Measurements from ENCODE around the gene GUCY2D. TPM values are rescaled to one million over a fixed set of nuclear protein-coding genes. Genes with fewer than 3 reads are reported as not detected.
A peak's percentile ranks its signal among the peaks of the same experiment; 100 is the strongest.

The GUCY2D gene
- total RNA-seq, 1 experiment from 2014 or later: not detected

DNA sequence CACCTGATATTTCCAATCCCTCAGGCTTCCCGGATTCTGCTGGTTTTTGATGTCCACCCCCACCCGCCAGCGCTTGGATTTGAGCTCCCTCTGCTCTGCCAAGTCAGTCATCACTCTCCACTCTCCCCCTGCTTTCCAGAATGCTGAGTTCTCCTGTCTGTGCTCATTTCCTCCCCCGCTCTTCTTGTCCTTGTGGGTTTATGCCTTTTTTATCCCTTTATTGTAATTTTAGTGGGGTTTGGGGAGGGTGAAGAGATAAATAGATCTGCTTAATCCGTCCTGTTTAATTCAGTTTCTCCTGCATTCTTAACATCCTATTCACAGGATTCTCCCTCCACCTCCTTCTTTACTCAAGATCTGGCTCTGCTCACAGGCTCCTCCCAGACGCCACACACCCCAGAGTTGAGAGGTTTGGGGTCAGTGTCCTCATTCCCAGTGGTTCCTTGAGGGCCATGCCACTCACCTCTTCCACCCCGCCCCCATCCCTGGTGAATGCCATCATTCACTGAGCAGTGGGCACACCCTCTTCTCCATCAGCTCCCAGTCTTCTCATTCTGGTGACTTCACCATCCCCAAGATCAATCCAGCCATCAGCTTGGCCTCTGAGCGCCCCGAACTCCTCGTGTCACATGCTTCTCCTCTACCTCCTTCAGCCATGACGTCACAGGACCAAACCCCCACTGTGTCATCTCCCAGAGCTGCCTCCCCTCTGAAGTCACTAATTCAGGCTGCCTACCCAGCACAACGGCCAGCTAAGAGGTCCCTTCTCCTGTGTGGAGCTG, 15.1 kb upstream of the GUCY2D start:
- no TSS peak for BruUV-seq (replicated peaks)
- POLR2A ChIA-PET (ENCODE audit: low non-redundant PET): no interaction called here
- Histone ChIP-seq H3K36me3 (ENCODE audit: insufficient read depth, low read length, poor library complexity, severe bottlenecking) (no peaks in the 10 kb centered on the region), H3K4me1 (ENCODE audit: insufficient read depth, low read length, poor library complexity, severe bottlenecking) (peaks cover 3% of the 10 kb centered on the region), H3K4me3 (ENCODE audit: low read depth, low read length, poor library complexity, severe bottlenecking) (no peak overlapping the region), H3K27me3 (replicated peaks; ENCODE audit: insufficient read depth, low read depth, low read length, poor library complexity) (no peaks in the 10 kb centered on the region), H3K27ac (ENCODE audit: low read depth, low read length, poor library complexity, severe bottlenecking) (no peak overlapping the region), H3K9me3 (ENCODE audit: low read depth, low read length, poor library complexity, severe bottlenecking) (no peaks in the 10 kb centered on the region)
- CTCF ChIA-PET: interaction anchor here (0.6 kb wide), 1 partner anchor 102 kb away, joined by 3 read pairs; no protein-coding TSS in a partner anchor
- TF ChIP-seq, protein P1, sequence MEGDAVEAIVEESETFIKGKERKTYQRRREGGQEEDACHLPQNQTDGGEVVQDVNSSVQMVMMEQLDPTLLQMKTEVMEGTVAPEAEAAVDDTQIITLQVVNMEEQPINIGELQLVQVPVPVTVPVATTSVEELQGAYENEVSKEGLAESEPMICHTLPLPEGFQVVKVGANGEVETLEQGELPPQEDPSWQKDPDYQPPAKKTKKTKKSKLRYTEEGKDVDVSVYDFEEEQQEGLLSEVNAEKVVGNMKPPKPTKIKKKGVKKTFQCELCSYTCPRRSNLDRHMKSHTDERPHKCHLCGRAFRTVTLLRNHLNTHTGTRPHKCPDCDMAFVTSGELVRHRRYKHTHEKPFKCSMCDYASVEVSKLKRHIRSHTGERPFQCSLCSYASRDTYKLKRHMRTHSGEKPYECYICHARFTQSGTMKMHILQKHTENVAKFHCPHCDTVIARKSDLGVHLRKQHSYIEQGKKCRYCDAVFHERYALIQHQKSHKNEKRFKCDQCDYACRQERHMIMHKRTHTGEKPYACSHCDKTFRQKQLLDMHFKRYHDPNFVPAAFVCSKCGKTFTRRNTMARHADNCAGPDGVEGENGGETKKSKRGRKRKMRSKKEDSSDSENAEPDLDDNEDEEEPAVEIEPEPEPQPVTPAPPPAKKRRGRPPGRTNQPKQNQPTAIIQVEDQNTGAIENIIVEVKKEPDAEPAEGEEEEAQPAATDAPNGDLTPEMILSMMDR (conservative IDR thresholded peaks at IDR 0.05; ENCODE audit: low read depth, low read length): no peak
- TF ChIP-seq EZH2 (IDR thresholded peaks at IDR 0.05; ENCODE audit: borderline replicate concordance, low read depth, low read length, poor library complexity, severe bottlenecking): no peak
- no peak for DNase-seq (ENCODE audit: low spot score)
- intact Hi-C loops (cut with micrococcal nuclease; ENCODE audit: unreplicated experiment): loop anchor here (5.0 kb wide), 1 partner anchor 245 kb away; no protein-coding TSS in a partner anchor

DNA sequence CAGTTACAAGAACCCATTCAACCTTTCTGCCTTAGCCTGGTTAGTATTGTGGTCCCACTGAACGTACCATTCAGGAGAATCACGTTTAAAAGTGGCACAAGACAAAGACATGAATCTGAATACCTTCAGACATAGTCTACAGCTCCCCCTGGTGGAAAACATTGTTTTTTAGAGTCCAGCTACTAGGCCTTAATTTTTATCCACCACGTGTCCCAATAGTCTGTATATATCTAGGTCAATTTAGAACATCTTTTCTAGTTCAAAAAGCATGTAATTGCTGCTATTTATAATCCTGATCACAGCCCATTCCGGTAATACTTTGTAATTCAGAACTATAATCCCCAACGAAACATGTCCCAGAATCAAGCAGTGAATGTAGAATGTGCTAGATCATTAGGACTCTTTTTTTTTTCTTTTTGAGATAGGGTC, 13.7 kb upstream of the GUCY2D start:
- H3K4me1 ChIP-seq (ENCODE audit: insufficient read depth, low read length, poor library complexity, severe bottlenecking): peaks cover 3% of the 10 kb centered on the region
- DNase-seq (ENCODE audit: low spot score): peak; percentile 90
- intact Hi-C loops (cut with micrococcal nuclease; ENCODE audit: unreplicated experiment): loop anchor here (1.0 to 5.0 kb wide), 3 partner anchors 75 to 246 kb away; no protein-coding TSS in a partner anchor
- H3K9me3 ChIP-seq (ENCODE audit: low read depth, low read length, poor library complexity, severe bottlenecking): no peaks in the 10 kb centered on the region
- no peak for TF ChIP-seq EZH2 (IDR thresholded peaks at IDR 0.05; ENCODE audit: borderline replicate concordance, low read depth, low read length, poor library complexity, severe bottlenecking)
- TF ChIP-seq, protein P1 (conservative IDR thresholded peaks at IDR 0.05; ENCODE audit: low read depth, low read length): peak; percentile 67
- BruUV-seq (replicated peaks): no TSS peak
- H3K36me3 ChIP-seq (ENCODE audit: insufficient read depth, low read length, poor library complexity, severe bottlenecking): no peaks in the 10 kb centered on the region
- H3K27me3 ChIP-seq (replicated peaks; ENCODE audit: insufficient read depth, low read depth, low read length, poor library complexity): no peaks in the 10 kb centered on the region
- ChIA-PET CTCF (interaction anchor here (0.6 to 1.9 kb wide), 11 partner anchors 10 to 332 kb away, joined by 3 to 9 read pairs (median 4); partner anchors contain the start of gene KCNAB3), POLR2A (ENCODE audit: low non-redundant PET) (no interaction called here)
- no peak overlapping the region for H3K27ac ChIP-seq (ENCODE audit: low read depth, low read length, poor library complexity, severe bottlenecking)
- no peak overlapping the region for H3K4me3 ChIP-seq (ENCODE audit: low read depth, low read length, poor library complexity, severe bottlenecking)

DNA sequence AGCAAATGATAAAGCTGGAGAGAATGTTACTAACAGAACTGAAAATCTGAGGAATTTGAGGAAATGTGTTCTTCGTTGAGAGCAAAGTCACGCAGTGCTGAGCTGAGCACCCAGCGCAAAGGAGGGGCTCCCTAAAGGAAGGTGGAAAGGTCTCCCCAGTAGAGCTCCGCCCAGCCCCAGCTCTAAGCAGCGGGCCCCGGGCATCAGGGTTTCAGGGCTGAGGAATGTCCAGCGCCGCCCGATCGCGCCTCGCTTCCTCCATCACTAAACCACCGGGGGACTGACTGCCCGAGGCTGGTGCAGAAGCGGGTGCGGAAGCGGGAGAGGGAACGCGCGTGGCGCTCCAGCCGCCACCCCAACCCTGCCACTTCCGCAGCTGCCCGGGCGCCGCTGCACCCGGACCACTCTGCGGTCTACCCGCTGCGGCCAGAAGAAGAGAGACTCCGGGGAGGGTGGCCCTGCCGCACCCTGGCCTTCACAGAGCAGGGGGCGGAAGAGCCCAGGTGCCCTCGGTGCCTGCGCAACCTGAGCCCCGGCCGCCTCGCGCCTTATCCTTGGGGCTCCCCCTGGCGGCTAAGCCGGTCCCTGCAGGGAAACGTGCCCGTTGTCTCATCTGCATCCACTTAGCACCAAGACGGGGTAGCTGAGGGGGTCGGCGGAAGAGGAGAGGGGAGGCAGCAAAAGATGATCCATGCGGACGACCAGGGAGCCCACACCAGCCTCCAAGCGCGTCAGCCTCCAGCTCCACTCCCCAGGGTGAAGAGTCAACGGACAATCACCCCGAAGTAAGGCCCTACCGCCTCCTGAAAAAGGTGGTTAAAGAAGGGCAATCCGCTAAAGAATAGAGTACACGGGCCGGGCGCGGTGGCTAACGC, 12.4 kb upstream of the GUCY2D start:
- POLR2A ChIA-PET (ENCODE audit: low non-redundant PET): interaction anchor here (0.7 kb wide), 1 partner anchor 96 kb away, joined by 7 read pairs; no protein-coding TSS in a partner anchor
- no TSS peak for BruUV-seq (replicated peaks)
- TF ChIP-seq EZH2 (IDR thresholded peaks at IDR 0.05; ENCODE audit: borderline replicate concordance, low read depth, low read length, poor library complexity, severe bottlenecking): no peak
- TF ChIP-seq, protein P1 (conservative IDR thresholded peaks at IDR 0.05; ENCODE audit: low read depth, low read length): peak; percentile 99
- Histone ChIP-seq H3K27ac (ENCODE audit: low read depth, low read length, poor library complexity, severe bottlenecking) (no peak overlapping the region), H3K4me1 (ENCODE audit: insufficient read depth, low read length, poor library complexity, severe bottlenecking) (peaks cover 3% of the 10 kb centered on the region), H3K36me3 (ENCODE audit: insufficient read depth, low read length, poor library complexity, severe bottlenecking) (no peaks in the 10 kb centered on the region), H3K4me3 (ENCODE audit: low read depth, low read length, poor library complexity, severe bottlenecking) (peak overlapping the region; percentile 51), H3K9me3 (ENCODE audit: low read depth, low read length, poor library complexity, severe bottlenecking) (no peaks in the 10 kb centered on the region), H3K27me3 (replicated peaks; ENCODE audit: insufficient read depth, low read depth, low read length, poor library complexity) (no peaks in the 10 kb centered on the region)
- peak; percentile 86 for DNase-seq (ENCODE audit: low spot score)
- intact Hi-C loops (cut with micrococcal nuclease; ENCODE audit: unreplicated experiment): loop anchor here (1.0 to 5.0 kb wide), 3 partner anchors 127 to 248 kb away; no protein-coding TSS in a partner anchor
- CTCF ChIA-PET: interaction anchor here (0.5 to 1.9 kb wide), 15 partner anchors 9 to 273 kb away, joined by 3 to 23 read pairs (median 6); partner anchors contain the start of genes GUCY2D, KCNAB3 and NAA38

All from A673 (cell line).